Activated CD8-positive, alpha-beta T cell treated with anti-CD3 and anti-CD28 coated beads for 36 hours (primary cell): Measurements from ENCODE around the gene UBXN1. TPM values are rescaled to one million over a fixed set of nuclear protein-coding genes. Genes with fewer than 3 reads are reported as not detected.
A peak's percentile ranks its signal among the peaks of the same experiment; 100 is the strongest.

Experiments used
- ATAC-seq: fragments of 200-7000 bp; cut with Tn5 transposase; one replicate; pipeline ENCODE4 v1.10.0; 2021; ENCODE audit warnings: mild to moderate bottlenecking, moderate library complexity
- CTCF ChIA-PET: fragments of 350-600 bp; sonication (Branson Sonifier 250); formaldehyde crosslinking; loops from one replicate; lab custom pipeline; 2021; ENCODE audit warnings: antibody characterized with exemption; lab: Charles Lee
- POLR2A ChIA-PET: fragments of 350-600 bp; sonication (Branson Sonifier 250); formaldehyde crosslinking; loops from one replicate; lab custom pipeline; 2021; ENCODE audit warnings: antibody characterized with exemption; lab: Charles Lee
- DNase-seq: peaks from one replicate; pipeline ENCODE4 v3.0.0-alpha.2; 2020
- H3K27ac Mint-ChIP-seq: one replicate; pipeline ENCODE4 v1.8.0; 2021; ENCODE audit warnings: mild to moderate bottlenecking, mixed read lengths
- H3K27me3 Mint-ChIP-seq: one replicate; pipeline ENCODE4 v1.8.0; 2021; ENCODE audit warnings: mixed read lengths
- H3K36me3 Mint-ChIP-seq: one replicate; pipeline ENCODE4 v1.8.0; 2021; ENCODE audit warnings: low read depth, mixed read lengths
- H3K4me1 Mint-ChIP-seq: one replicate; pipeline ENCODE4 v1.8.0; 2021; ENCODE audit warnings: low read depth, mixed read lengths
- H3K4me3 Mint-ChIP-seq: one replicate; pipeline ENCODE4 v1.8.0; 2021; ENCODE audit warnings: mild to moderate bottlenecking, moderate library complexity, mixed read lengths
- H3K9me3 Mint-ChIP-seq: one replicate; pipeline ENCODE4 v1.8.0; 2021; ENCODE audit warnings: mixed read lengths
- CTCF ChIP-seq: fragments of 200-600 bp; IDR thresholded peaks from one replicate; pipeline ENCODE4 v1.8.0; 2022; ENCODE audit warnings: antibody characterized with exemption, mild to moderate bottlenecking
- intact Hi-C: fragments of 100-400 bp; cut with micrococcal nuclease; formaldehyde crosslinking; loops from one replicate; pipeline ENCODE4 v1.10.0; 2022
- total RNA-seq, 2 experiments: library from RNA; stranded (reverse); gene quantifications; one replicate each; pipeline ENCODE4 v1.2.3, GENCODE V29; 2021

UBXN1 gene
- total RNA-seq, 2 experiments from 2014 or later: 104 to 120 TPM

DNA sequence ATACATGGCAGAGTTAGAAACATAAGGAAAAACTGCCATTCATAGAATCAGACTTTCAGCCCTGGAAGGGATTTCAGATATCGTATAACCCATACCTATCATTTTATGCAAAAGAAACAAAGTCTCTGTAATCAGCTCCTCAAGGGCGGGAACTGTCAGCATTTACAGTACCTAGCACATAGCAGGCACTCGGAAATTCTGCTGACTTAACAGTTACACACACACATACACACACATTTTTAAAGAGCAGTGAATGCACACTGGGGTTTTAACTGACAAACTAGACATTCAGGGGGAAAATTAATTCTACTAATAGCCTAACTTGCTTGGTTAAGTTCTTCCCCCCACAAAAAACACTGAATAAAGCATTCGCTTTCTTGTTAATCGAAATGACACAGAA lies 37.3 kb upstream of the UBXN1 start:
- CTCF ChIA-PET: interaction anchor here (1.3 to 2.2 kb wide), 3 partner anchors 8 to 36 kb away, joined by 3 to 6 read pairs (median 5); no protein-coding TSS in a partner anchor
- DNase-seq (no peak), ATAC-seq (no peak)
- Mint-ChIP-seq H3K36me3 (peaks cover 74% of the 10 kb centered on the region), H3K27ac (peak overlapping the region; percentile 30), H3K4me1 (peaks cover 55% of the 10 kb centered on the region), H3K9me3 (no peaks in the 10 kb centered on the region), H3K4me3 (no peak overlapping the region), H3K27me3 (no peaks in the 10 kb centered on the region)
- POLR2A ChIA-PET: interaction anchor here (0.8 to 4.3 kb wide), 7 partner anchors 10 to 140 kb away, joined by 3 to 39 read pairs (median 4); partner anchors contain the start of genes HNRNPUL2 and TTC9C
- no peak for TF ChIP-seq CTCF
- intact Hi-C loops: no loop called here

GRCh38 chr11:62715150-62716130 lies 36.6 kb upstream of the UBXN1 start:
- H3K9me3 Mint-ChIP-seq: no peaks in the 10 kb centered on the region
- peak overlapping the region; percentile 44 for H3K27ac Mint-ChIP-seq
- POLR2A ChIA-PET: interaction anchor here (0.7 to 4.3 kb wide), 9 partner anchors 9 to 141 kb away, joined by 3 to 39 read pairs (median 4); partner anchors contain the start of genes HNRNPUL2, TAF6L and TTC9C
- no peak for ATAC-seq
- no peaks in the 10 kb centered on the region for H3K27me3 Mint-ChIP-seq
- TF ChIP-seq CTCF: no peak
- H3K4me1 Mint-ChIP-seq: peaks cover 55% of the 10 kb centered on the region
- intact Hi-C loops: no loop called here
- DNase-seq: no peak
- H3K4me3 Mint-ChIP-seq: no peak overlapping the region
- CTCF ChIA-PET: interaction anchor here (1.7 to 2.2 kb wide), 3 partner anchors 9 to 71 kb away, joined by 5 to 7 read pairs (median 6); no protein-coding TSS in a partner anchor
- peaks cover 72% of the 10 kb centered on the region for H3K36me3 Mint-ChIP-seq

- Mint-ChIP-seq H3K27me3 (no peaks in the 10 kb centered on the region), H3K36me3 (peaks cover 72% of the 10 kb centered on the region), H3K9me3 (no peaks in the 10 kb centered on the region), H3K4me3 (peak overlapping the region; percentile 25), H3K27ac (peak overlapping the region; percentile 91), H3K4me1 (peaks cover 60% of the 10 kb centered on the region)
- TF ChIP-seq CTCF: no peak
- POLR2A ChIA-PET: interaction anchor here (0.5 to 3.5 kb wide), 5 partner anchors 11 to 122 kb away, joined by 3 to 20 read pairs (median 5); partner anchors contain the start of genes C11orf98, CSKMT, HNRNPUL2 and TUT1
- intact Hi-C loops: no loop called here
- CTCF ChIA-PET: interaction anchor here (0.5 to 1.2 kb wide), 2 partner anchors 16 to 19 kb away, joined by 3 read pairs; no protein-coding TSS in a partner anchor
- DNase-seq (no peak), ATAC-seq (no peak)
Measured at GRCh38 chr11:62713343-62713742, 34.5 kb upstream of the UBXN1 start.

GRCh38 chr11:62712861-62713260 lies 34.0 kb upstream of the UBXN1 start:
- Mint-ChIP-seq H3K4me3 (peak overlapping the region; percentile 6), H3K27me3 (no peaks in the 10 kb centered on the region), H3K9me3 (no peaks in the 10 kb centered on the region), H3K4me1 (peaks cover 60% of the 10 kb centered on the region), H3K36me3 (peaks cover 71% of the 10 kb centered on the region), H3K27ac (peak overlapping the region; percentile 91)
- no peak for TF ChIP-seq CTCF
- CTCF ChIA-PET: no interaction called here
- DNase-seq (no peak), ATAC-seq (no peak)
- intact Hi-C loops: no loop called here
- POLR2A ChIA-PET: interaction anchor here (0.5 to 3.5 kb wide), 9 partner anchors 12 to 1123 kb away, joined by 3 to 20 read pairs (median 5); partner anchors contain the start of genes C11orf98, CSKMT, HNRNPUL2 and TUT1
